Activated CD4-positive, alpha-beta T cell treated with anti-CD3 and anti-CD28 coated beads for 1 hour (primary cell): ENCODE data around the gene CEP85L.

Source experiments
- DNase-seq: peaks from one replicate; pipeline ENCODE4 v3.0.0-alpha.2; 2020

CEP85L gene

DNA sequence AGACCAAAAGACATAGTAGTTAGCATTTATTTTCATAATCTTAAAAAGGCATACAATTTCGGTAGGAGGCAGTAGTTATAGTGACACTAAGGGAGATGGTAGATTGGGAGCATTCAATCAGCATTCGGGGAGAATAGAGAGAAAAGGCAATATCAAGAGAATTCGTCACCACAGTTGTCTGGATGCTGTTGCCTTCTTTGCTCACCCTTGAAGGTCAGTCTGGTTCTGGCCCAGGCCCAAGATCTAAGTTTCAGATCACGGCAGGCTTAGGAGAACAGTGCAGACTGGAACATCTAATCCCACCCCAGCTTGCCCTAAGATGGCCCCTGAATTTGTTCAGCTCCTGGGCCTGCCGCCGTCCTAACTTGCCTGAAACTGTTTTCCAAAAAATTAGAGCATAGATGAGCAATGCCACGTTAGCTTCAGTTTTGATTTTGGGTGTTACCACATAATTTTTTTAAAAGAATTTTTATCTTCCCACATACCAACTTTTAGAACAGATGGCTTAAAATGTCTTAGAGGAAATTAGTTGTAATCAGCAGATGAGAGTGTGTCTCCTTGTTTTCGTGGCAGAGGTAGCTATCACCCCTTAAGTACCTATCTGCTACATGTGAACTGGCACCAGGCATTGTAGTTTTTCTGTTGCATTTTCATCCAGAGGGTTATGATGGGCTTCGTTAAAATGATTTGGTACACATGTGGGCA, 8.3 kb upstream of the CEP85L start:
- no peak for DNase-seq

GRCh38 chr6:118656847-118657451, 5.6 kb upstream of the CEP85L start:
- no peak for DNase-seq

DNA sequence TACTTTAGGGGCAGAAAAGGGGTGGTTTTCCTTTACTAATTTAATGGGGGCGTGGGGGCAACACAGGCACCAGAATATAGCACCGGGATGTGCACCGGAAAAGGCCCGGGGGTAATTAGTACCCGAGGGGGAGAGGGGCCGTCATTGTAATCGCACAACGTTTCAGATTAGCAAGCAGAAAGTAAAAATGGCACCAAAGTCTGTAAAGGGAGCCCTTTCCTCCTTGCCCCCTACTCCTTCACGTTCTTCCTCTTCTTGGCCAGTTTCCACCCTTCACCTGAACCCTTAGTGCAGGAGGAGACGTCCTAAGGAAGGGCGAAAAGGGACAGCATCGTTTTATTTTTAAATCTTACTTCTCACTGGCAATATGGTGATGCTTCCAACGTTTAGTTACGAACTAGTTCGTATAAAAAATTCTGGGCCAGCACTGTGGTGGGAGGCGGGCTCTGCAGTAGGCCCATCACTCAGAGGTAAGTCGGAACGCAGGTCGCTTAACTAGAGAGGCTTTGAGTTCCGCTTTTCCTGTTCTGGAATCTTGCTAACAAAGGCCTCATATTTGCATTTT, 742 bp upstream of the CEP85L start:
- no peak for DNase-seq

DNA sequence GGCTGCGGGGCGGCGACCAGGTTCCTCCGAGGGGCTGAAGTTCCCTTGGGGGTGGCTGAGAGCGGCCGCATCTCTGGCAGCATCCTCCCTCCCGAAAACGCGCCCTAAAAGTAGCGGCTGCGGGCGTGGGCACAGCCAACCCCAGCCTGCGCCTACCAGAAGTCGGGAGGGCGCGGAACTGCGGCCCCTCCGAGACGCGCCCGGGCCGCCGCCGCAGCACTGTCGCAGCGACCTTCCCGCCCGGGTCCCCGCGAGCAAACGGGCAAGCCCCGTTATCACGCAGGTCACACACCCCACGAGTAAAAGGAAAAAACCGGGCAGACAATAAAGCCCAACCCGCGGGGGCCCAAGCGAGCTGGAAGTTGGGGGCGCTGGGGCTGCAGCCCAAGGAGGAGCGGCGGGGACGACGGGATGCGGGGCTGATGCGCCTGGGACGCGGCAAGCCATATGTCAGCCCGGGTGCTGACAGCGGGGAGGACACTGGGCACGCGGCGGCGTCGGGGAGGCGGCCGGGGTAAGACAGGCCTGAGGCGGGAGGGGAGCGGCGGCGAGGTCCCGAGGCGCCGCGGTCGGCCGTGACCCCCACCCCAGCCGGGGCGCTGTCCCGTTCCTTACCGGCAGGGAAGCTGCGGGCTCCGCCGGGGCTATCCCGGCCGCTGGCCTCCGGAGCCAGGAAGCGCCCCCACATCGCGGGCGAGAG, 659 bp downstream of the CEP85L start:
- peak; percentile 16 for DNase-seq

GRCh38 chr6:118649918-118650581, 1.3 kb downstream of the CEP85L start:
- no peak for DNase-seq

DNA sequence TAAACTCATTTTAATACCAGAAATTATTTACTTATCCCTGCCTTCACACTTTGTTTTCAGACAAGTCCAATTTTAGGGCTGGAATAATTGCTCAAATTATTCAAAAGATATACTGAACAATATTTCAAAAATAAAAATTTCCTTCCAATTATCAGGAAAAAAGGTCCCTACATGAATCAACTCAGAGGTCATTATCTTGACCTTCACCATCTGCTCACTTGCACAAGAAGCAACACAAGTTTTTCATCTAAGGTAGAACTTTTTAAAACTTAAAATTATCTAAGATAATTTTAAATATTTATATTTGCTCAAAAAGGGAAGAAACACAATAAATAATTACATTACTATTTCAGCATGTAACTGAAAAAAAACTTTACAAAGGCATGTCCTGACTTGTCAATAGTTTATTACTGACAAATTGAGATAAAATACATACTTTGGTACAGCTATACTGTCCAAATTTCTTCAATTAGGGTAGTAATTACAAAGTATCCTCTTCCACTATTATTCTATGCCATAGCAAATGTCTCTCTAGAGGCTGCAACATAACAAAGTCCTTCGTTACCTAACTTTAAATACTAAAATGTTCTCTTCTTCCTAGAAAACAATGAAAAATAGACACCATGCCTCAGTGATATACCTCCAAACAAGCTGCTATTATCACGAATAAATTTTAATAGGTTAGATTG, 2.4 kb downstream of the CEP85L start:
- no peak for DNase-seq

DNA sequence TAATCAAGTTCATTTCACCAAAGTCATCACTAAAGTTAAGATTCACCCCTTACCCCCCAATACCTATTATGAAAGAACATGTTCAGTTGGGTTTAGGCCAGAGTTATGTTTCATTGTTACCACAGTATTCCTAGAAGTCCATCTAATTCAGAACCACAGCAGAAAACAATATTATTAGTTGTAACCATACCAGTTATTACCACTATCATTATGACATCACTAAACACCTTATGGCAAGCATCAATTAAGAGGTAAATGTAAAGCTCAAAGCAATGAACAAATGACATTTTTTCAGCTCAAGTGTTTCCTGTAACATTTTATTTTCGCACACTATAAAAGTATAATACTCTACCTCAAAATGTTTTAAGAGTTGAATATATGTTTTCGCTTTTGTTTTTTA, 4.4 kb downstream of the CEP85L start:
- no peak for DNase-seq

GRCh38 chr6:118645395-118645794, 6.0 kb downstream of the CEP85L start:
- no peak for DNase-seq

- DNase-seq: no peak
Measured at GRCh38 chr6:118644007-118644406, 7.4 kb downstream of the CEP85L start.

GRCh38 chr6:118641042-118641441, 10.3 kb downstream of the CEP85L start:
- DNase-seq: no peak

GRCh38 chr6:118639054-118639964, 12.1 kb downstream of the CEP85L start:
- no peak for DNase-seq

- DNase-seq: no peak
Measured at GRCh38 chr6:118638288-118638687, 13.1 kb downstream of the CEP85L start.

- no peak for DNase-seq
Measured at GRCh38 chr6:118635909-118636735, 15.3 kb downstream of the CEP85L start.

DNA sequence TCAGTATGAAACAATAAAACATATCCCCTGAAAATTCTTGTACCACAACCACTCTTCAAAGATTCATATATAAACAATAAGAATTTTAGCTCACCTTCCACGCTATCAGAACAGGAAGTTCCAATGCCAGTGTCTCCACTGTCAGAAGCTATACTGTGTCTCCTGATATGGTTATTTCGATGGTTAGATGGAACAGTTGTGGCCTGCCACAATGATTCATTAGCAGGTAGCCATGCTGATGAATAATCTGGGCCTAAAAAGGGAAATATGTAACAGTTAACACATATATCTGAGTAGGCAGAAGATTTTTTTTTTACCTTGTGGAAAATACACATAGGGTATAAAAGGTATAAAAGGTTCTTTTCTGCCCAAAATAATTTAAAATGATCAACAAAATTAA, 19.0 kb downstream of the CEP85L start:
- no peak for DNase-seq

DNA sequence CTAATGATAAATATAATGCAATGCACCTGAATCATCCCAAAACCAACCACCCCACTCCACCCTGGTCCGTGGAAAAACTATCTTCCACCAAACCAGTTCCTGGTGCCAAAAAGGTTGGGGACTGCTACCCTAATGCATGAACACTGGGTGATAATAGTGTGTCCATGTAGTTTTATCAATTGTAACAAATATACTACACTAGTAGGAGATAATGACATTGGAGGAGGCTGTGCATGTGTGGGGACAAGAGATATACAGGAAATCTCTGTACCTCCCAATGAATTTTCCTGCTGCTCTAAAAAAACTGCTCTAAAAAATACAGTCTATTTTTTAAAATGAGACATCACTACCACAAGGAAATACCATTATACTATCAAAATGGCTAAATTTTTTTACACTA, 20.5 kb downstream of the CEP85L start:
- DNase-seq: no peak

GRCh38 chr6:118630067-118630466, 21.3 kb downstream of the CEP85L start:
- DNase-seq: no peak

DNA sequence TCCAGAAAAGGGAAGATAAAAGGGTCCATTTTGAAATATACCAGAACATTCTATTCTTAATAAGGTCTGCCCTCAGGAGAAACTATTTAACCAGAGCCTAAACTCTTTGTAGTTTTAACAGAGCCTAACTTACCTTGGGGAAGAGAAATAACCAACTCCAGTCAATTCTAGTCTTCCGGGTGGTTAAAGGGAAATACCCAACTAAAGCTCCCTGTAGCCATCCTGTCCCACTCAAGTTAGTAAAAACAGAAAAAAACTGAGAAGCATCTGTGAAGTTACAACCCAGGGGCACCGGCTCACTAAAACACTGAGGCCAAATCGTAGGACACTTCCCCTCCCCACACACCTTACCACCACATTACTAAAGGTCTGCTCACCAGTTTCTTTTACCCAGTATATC, 23.7 kb downstream of the CEP85L start:
- DNase-seq: no peak

DNA sequence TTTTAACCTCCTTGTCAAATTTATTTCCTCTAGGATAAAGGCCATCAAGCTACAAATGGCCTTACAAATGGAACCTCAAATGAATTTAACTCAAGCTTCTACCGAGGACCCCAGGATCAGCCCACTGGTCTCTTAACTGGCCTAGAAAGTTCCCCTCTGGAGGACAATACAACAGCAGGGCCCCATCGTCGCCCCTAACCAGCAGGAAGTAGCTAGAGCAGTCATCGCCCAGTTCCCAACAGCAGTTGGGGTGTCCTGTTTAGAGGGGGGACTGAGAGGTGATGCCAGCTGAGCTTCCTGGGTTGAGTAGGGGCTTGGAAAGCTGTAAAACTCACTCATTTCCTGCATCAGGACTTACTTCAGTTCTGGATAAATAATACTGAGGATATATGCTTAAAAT, 25.6 kb downstream of the CEP85L start:
- no peak for DNase-seq

- DNase-seq: no peak
Measured at GRCh38 chr6:118621799-118622470, 29.5 kb downstream of the CEP85L start.

- no peak for DNase-seq
Measured at GRCh38 chr6:118620202-118620601, 31.2 kb downstream of the CEP85L start.
